HepG2 (cell line): Measurements from ENCODE around the gene TOX2. TPM values are rescaled to one million over a fixed set of nuclear protein-coding genes. Genes with fewer than 3 reads are reported as not detected.

ENCODE experiments used
- ATAC-seq: fragments of 200-7000 bp; cut with Tn5 transposase; 3 replicates; pipeline ENCODE4 v1.9.1; 2020; ENCODE audit warnings: mild to moderate bottlenecking, moderate library complexity
- BruUV-seq: library from RNA; stranded (reverse); fragments of 400-500 nt; replicated peaks from 2 replicates; lab custom pipeline; 2021; lab: Mats Ljungman, UMichigan
- CTCF ChIA-PET: fragments of 300-600 bp; formaldehyde crosslinking; extraction: SDS; loops from one replicate; lab custom pipeline; 2021; ENCODE audit warnings: low total read pairs, inconsistent platforms, low intra/inter-chr PET ratio; lab: Yijun Ruan, JAX
- POLR2A ChIA-PET: fragments of 350-600 bp; sonication (Branson Sonifier 250); formaldehyde crosslinking; loops from one replicate; lab custom pipeline; 2020; ENCODE audit warnings: antibody characterized with exemption, inconsistent platforms; lab: Yijun Ruan, JAX
- DNase-seq: peaks from one replicate; pipeline ENCODE4 v3.0.0-alpha.2; 2015; ENCODE audit warnings: low spot score
- FAIRE-seq: peaks from 3 replicates; lab custom pipeline; 2011; peaks lifted over from hg19 to GRCh38; lab: Jason Lieb, UNC
- H2AFZ ChIP-seq: one replicate; pipeline ENCODE4 v1.6.1; 2011; ENCODE audit warnings: low read length, inconsistent platforms
- H3K27ac ChIP-seq: fragments of 300-600 bp; 3 replicates; pipeline ENCODE4 v1.8.0; 2011; ENCODE audit warnings: mixed run types, mild to moderate bottlenecking, mixed read lengths, low read length, inconsistent platforms; ENCODE audit not compliant: insufficient read depth; ENCODE audit errors: extremely low read length
- H3K27me3 ChIP-seq, 2 experiments: fragments of 200-600 bp in 1 of 2; 2 replicates in 1 of 2; 3 replicates in 1 of 2; pipeline versions ENCODE4 v1.6.0 to v1.8.0; 2011; ENCODE audit warnings: low read length in 2 of 2, mild to moderate bottlenecking in 2 of 2, moderate library complexity in 2 of 2, inconsistent platforms in 1 of 2; ENCODE audit not compliant: insufficient read depth in 2 of 2, control insufficient read depth in 1 of 2
- H3K36me3 ChIP-seq, 2 experiments: fragments of 200-600 bp in 1 of 2; replicated peaks in 1 of 2; 2 replicates in 1 of 2; 3 replicates in 1 of 2; pipeline versions ENCODE4 v1.5.1 to v1.8.0; 2011; ENCODE audit warnings: low read length in 2 of 2, inconsistent platforms in 1 of 2; ENCODE audit not compliant: insufficient read depth in 2 of 2, control insufficient read depth in 1 of 2
- H3K4me1 ChIP-seq: 2 replicates; pipeline ENCODE4 v1.5.1; 2012; ENCODE audit warnings: low read length, inconsistent platforms; ENCODE audit not compliant: insufficient read depth
- H3K4me2 ChIP-seq: 2 replicates; pipeline ENCODE4 v1.6.0; 2011; ENCODE audit warnings: low read depth, low read length, inconsistent platforms
- H3K4me3 ChIP-seq, 3 experiments: fragments of 200-600 bp in 1 of 3; sonication (generic), shearing (Covaris generic) in 1 of 3; replicated peaks in 1 of 3; 2 replicates each; pipeline ENCODE4 v1.5.1; 2011 to 2016; ENCODE audit warnings: low read length in 3 of 3, inconsistent platforms in 2 of 3, low read depth in 2 of 3, mild to moderate bottlenecking in 2 of 3, control low read depth in 1 of 3, mixed read lengths in 1 of 3; ENCODE audit not compliant: insufficient read depth in 1 of 3
- H3K79me2 ChIP-seq: one replicate; pipeline ENCODE4 v1.6.1; 2011; ENCODE audit warnings: low read length, inconsistent platforms; ENCODE audit not compliant: insufficient read depth
- H3K9ac ChIP-seq: 2 replicates; pipeline ENCODE4 v1.6.0; 2011; ENCODE audit warnings: mild to moderate bottlenecking, low read depth, low read length, inconsistent platforms; ENCODE audit not compliant: insufficient read depth
- H3K9me3 ChIP-seq: 2 replicates; pipeline ENCODE4 v1.5.1; 2012; ENCODE audit warnings: mild to moderate bottlenecking, low read length
- H4K20me1 ChIP-seq: 2 replicates; pipeline ENCODE4 v1.6.0; 2011; ENCODE audit warnings: inconsistent platforms, mild to moderate bottlenecking, low read length, moderate library complexity; ENCODE audit not compliant: insufficient read depth
- ARNTL ChIP-seq: sonication (generic); formaldehyde crosslinking; IDR thresholded peaks from 2 replicates; pipeline ENCODE4 v1.4.0; 2020; ENCODE audit warnings: mild to moderate bottlenecking, missing genetic modification reagents
- ETV5 ChIP-seq: IDR thresholded peaks from 2 replicates; pipeline ENCODE4 v1.6.1; 2018; ENCODE audit warnings: missing biosample characterization, missing genetic modification reagents, inconsistent platforms, borderline replicate concordance
- FOXA3 ChIP-seq: IDR thresholded peaks from 2 replicates; pipeline ENCODE4 v1.6.1; 2016; ENCODE audit warnings: missing genetic modification reagents, missing compliant biosample characterization
- HOXA7 ChIP-seq: sonication (generic); formaldehyde crosslinking; IDR thresholded peaks from 2 replicates; pipeline ENCODE4 v1.8.1; 2022; ENCODE audit warnings: mild to moderate bottlenecking, missing genetic modification reagents, moderate library complexity
- IKZF4 ChIP-seq: sonication (generic); formaldehyde crosslinking; IDR thresholded peaks from 2 replicates; pipeline ENCODE4 v1.5.1; 2020; ENCODE audit warnings: borderline replicate concordance, mild to moderate bottlenecking, low read depth, missing genetic modification reagents; ENCODE audit errors: not compliant biosample characterization
- MAFK ChIP-seq, 2 experiments: IDR thresholded peaks in 1 of 2; conservative IDR thresholded peaks in 1 of 2; 2 replicates each; pipeline ENCODE4 v1.6.1; 2011; ENCODE audit warnings: improper control_type of control experiment in 2 of 2, low read length in 2 of 2
- PATZ1 ChIP-seq: sonication (generic); formaldehyde crosslinking; IDR thresholded peaks from 2 replicates; pipeline ENCODE4 v1.4.0; 2020; ENCODE audit warnings: missing genetic modification reagents
- SIX1 ChIP-seq: sonication (generic); formaldehyde crosslinking; IDR thresholded peaks from 2 replicates; pipeline ENCODE4 v1.4.0; 2020; ENCODE audit warnings: missing genetic modification reagents, borderline replicate concordance
- SOX5 ChIP-seq: IDR thresholded peaks from 2 replicates; pipeline ENCODE4 v1.6.1; 2016; ENCODE audit warnings: borderline replicate concordance
- TBL1XR1 ChIP-seq: fragments of 150-350 bp; IDR thresholded peaks from 2 replicates; pipeline ENCODE4 v1.6.1; 2014; ENCODE audit warnings: borderline replicate concordance, low read length; ENCODE audit not compliant: partially characterized antibody
- ZNF274 ChIP-seq: sonication (generic); formaldehyde crosslinking; IDR thresholded peaks from 2 replicates; pipeline ENCODE4 v1.5.1; 2020; ENCODE audit warnings: mild to moderate bottlenecking, missing genetic modification reagents
- ZNF276 ChIP-seq: sonication (generic); formaldehyde crosslinking; IDR thresholded peaks from 2 replicates; pipeline ENCODE4 v1.4.0; 2020; ENCODE audit warnings: mild to moderate bottlenecking, low read depth, missing genetic modification reagents
- ZNF3 ChIP-seq: IDR thresholded peaks from 2 replicates; pipeline ENCODE4 v1.7.0; 2017; ENCODE audit warnings: inconsistent platforms
- ZNF44 ChIP-seq: sonication (generic); formaldehyde crosslinking; IDR thresholded peaks from 2 replicates; pipeline ENCODE4 v1.5.1; 2020; ENCODE audit warnings: mild to moderate bottlenecking, missing genetic modification reagents
- ZNF550 ChIP-seq: sonication (generic); formaldehyde crosslinking; IDR thresholded peaks from 2 replicates; pipeline ENCODE4 v1.4.0; 2020; ENCODE audit warnings: mild to moderate bottlenecking, missing genetic modification reagents, borderline replicate concordance
- ZNF597 ChIP-seq: sonication (generic); formaldehyde crosslinking; IDR thresholded peaks from 2 replicates; pipeline ENCODE4 v1.5.0; 2020; ENCODE audit warnings: missing genetic modification reagents
- ZNF605 ChIP-seq: sonication (generic); formaldehyde crosslinking; IDR thresholded peaks from 2 replicates; pipeline ENCODE4 v1.8.0; 2022; ENCODE audit warnings: mild to moderate bottlenecking, missing genetic modification reagents
- ZNF780A ChIP-seq: sonication (generic); formaldehyde crosslinking; IDR thresholded peaks from 2 replicates; pipeline ENCODE4 v1.8.0; 2022; ENCODE audit warnings: mild to moderate bottlenecking, missing genetic modification reagents, moderate library complexity
- WGBS: methylation state at CpG from one replicate; pipeline ENCODE4 v1.1.6; 2017; ENCODE audit warnings: low lambda C conversion rate; 5-methylcytosine and 5-hydroxymethylcytosine counted together
- in situ Hi-C: cut with HindIII; loops from 2 replicates; pipeline ENCODE4 v1.10.0; 2017; ENCODE audit warnings: low pct_unique_long_range_greater_than_20kb; ENCODE audit not compliant: extremely low pct_ligation_motif_present
- intact Hi-C: fragments of 100-400 bp; cut with micrococcal nuclease; formaldehyde crosslinking; loops from one replicate; pipeline ENCODE4 v1.10.0; 2022; ENCODE audit not compliant: unreplicated experiment
- polyA plus RNA-seq, 8 experiments: library from polyadenylated mRNA; depleted of rRNA in 3 of 8; stranded (reverse) in 7 of 8; unstranded in 1 of 8; fragments of >200 nt; fragmentation: Illumina TruSeq in 4 of 8; extraction: Trizol in 4 of 8; gene quantifications; 2 replicates each; pipeline versions ENCODE4 v1.2.1 to v1.2.3, GENCODE V29; 2011 to 2016; ENCODE audit warnings: low read depth in 4 of 8, missing spikeins in 1 of 8, mixed read lengths in 1 of 8; ENCODE audit not compliant: insufficient read depth in 1 of 8
- total RNA-seq, 5 experiments: library from RNA; depleted of rRNA; stranded (reverse); fragments of >200 nt; fragmentation: Illumina TruSeq; extraction: Trizol; gene quantifications; 2 replicates each; pipeline ENCODE4 v1.2.3, GENCODE V29; 2016; ENCODE audit warnings: low read depth in 1 of 5
- TF ChIP-seq, protein P1 (sequence below): sonication (generic); formaldehyde crosslinking; IDR thresholded peaks from 2 replicates; pipeline ENCODE4 v1.5.0; 2020; ENCODE audit warnings: mild to moderate bottlenecking, missing genetic modification reagents

The TOX2 gene
- total and polyA plus RNA-seq, 2 of the 13 experiments (the other 11 are each of a cell fraction or from before 2014, with no cell fraction given) = not detected

DNA sequence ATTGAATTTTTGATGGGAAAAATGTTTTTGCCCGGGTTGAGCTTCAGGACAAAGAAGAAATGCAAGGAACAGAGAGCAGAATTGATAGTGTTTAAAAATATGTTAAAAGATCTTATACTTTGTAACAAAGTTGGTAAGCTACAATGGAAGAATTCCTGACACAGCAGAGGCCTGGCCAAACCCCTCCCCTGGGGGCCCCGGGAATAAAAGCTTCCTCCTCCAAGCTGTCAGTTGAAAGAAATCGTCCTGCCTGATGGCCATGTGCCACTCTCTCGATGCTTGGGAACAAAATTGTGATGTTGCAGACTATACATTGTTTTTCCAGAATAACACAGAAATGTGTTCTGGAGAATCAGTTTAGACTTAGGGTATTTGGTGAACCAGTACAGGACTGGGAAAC lies 14.2 kb upstream of the TOX2 start:
- no peak for ATAC-seq
- ChIA-PET CTCF (no interaction called here), POLR2A (no interaction called here)
- Histone ChIP-seq H2AFZ (no peak overlapping the region), H3K9ac (no peak overlapping the region), H3K4me3 (no peak overlapping the region), H3K4me2 (no peak overlapping the region), H3K36me3 (no peaks in the 10 kb centered on the region), H3K79me2 (no peaks in the 10 kb centered on the region), H3K27me3 (peaks cover 0 to 31% of the 10 kb centered on the region in 2 experiments; a peak in 2 of 5 replicates), H3K9me3 (no peaks in the 10 kb centered on the region), H3K27ac (no peak overlapping the region), H3K4me1 (peaks cover 17% of the 10 kb centered on the region), H4K20me1 (no peaks in the 10 kb centered on the region)
- in situ Hi-C loops = no loop called here
- BruUV-seq = no TSS peak
- no peak for FAIRE-seq
- DNase-seq = no peak
- WGBS = 5% methylated on average over 4 of the region's 4 CpGs
- intact Hi-C loops = no loop called here
- TF ChIP-seq ARNTL (CRISPR knock-in tag) (no peak), ZNF3 (CRISPR knock-in tag) (no peak), ZNF780A (CRISPR knock-in tag) (no peak), FOXA3 (CRISPR knock-in tag) (no peak), MAFK (conservative IDR thresholded peaks at IDR 0.05 in 1 of 2, IDR thresholded peaks at IDR 0.05 in 1 of 2; ENCODE audit: low read length in 2 of 2) (no peak), PATZ1 (CRISPR knock-in tag) (no peak), TBL1XR1 (no peak), ZNF550 (CRISPR knock-in tag) (no peak), ZNF605 (CRISPR knock-in tag) (no peak), SIX1 (CRISPR knock-in tag) (no peak), ETV5 (CRISPR knock-in tag) (no peak), ZNF597 (CRISPR knock-in tag) (no peak), ZNF44 (CRISPR knock-in tag) (no peak), ZNF276 (no peak), HOXA7 (CRISPR knock-in tag) (no peak), SOX5 (no peak), IKZF4 (CRISPR knock-in tag) (no peak), ZNF274 (CRISPR knock-in tag) (no peak)
- TF ChIP-seq, protein P1, sequence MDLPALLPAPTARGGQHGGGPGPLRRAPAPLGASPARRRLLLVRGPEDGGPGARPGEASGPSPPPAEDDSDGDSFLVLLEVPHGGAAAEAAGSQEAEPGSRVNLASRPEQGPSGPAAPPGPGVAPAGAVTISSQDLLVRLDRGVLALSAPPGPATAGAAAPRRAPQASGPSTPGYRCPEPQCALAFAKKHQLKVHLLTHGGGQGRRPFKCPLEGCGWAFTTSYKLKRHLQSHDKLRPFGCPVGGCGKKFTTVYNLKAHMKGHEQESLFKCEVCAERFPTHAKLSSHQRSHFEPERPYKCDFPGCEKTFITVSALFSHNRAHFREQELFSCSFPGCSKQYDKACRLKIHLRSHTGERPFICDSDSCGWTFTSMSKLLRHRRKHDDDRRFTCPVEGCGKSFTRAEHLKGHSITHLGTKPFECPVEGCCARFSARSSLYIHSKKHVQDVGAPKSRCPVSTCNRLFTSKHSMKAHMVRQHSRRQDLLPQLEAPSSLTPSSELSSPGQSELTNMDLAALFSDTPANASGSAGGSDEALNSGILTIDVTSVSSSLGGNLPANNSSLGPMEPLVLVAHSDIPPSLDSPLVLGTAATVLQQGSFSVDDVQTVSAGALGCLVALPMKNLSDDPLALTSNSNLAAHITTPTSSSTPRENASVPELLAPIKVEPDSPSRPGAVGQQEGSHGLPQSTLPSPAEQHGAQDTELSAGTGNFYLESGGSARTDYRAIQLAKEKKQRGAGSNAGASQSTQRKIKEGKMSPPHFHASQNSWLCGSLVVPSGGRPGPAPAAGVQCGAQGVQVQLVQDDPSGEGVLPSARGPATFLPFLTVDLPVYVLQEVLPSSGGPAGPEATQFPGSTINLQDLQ (CRISPR knock-in tag) = no peak
